BE2C (cell line): ENCODE data around the gene GATA1.

Source experiments
- DNase-seq: peaks from one replicate; pipeline ENCODE4 v3.0.0-alpha.2; 2020
- H3K27me3 ChIP-seq: fragments of 250-450 bp; sonication (Bioruptor Pico); 2 replicates; pipeline ENCODE4 v1.5.1; 2020; ENCODE audit warnings: mild to moderate bottlenecking
- H3K36me3 ChIP-seq: fragments of 250-450 bp; sonication (Bioruptor Pico); 2 replicates; pipeline ENCODE4 v1.5.1; 2020; ENCODE audit warnings: mild to moderate bottlenecking
- H3K4me1 ChIP-seq: fragments of 250-450 bp; sonication (Bioruptor Pico); 2 replicates; pipeline ENCODE4 v1.5.1; 2020
- H3K4me3 ChIP-seq: 2 replicates; pipeline ENCODE4 v1.5.1; 2011; ENCODE audit warnings: low read depth, low read length
- H3K9me3 ChIP-seq: fragments of 250-450 bp; sonication (Bioruptor Pico); 2 replicates; pipeline ENCODE4 v1.5.1; 2020
- CTCF ChIP-seq: IDR thresholded peaks from 2 replicates; pipeline ENCODE4 v1.5.1; 2012; ENCODE audit warnings: mild to moderate bottlenecking, low read depth, low read length

The GATA1 gene

GRCh38 chrX:48761674-48762471 is 24.5 kb upstream of the GATA1 start, which contains the start of gene GLOD5:
Gene GLOD5, plus strand, starts transcription at chrX:48761747. Its CDS starts 44 bp downstream, at chrX:48761791.
- Histone ChIP-seq H3K9me3 (no peaks in the 10 kb centered on the region), H3K4me3 (no peak within 1 kb of the TSS), H3K27me3 (no peaks in the 10 kb centered on the region), H3K36me3 (no peaks in the 10 kb centered on the region), H3K4me1 (no peaks in the 10 kb centered on the region)
- peak; percentile 25 for DNase-seq
- TF ChIP-seq CTCF: peak; percentile 33

DNA sequence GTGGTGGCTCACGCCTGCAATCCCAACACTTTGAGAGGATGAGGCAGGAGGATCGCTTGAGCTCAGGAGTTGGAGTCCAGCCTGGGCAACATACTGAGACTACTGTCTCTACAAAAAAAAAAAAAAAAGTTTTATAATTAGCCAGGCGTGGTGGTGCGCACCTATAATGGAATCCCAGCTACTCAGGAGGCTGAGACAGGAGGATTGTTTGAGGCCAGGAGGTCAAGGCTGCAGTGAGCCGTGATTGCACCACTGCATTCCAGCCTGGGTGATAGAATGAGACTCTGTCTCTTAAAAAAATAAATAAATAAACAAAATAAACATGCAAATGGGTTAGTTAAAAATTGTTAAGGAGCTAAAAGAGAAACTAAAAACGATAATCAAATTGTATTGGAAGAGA is 17.2 kb upstream of the GATA1 start:
- Histone ChIP-seq H3K27me3 (no peaks in the 10 kb centered on the region), H3K36me3 (no peaks in the 10 kb centered on the region)

GRCh38 chrX:48770296-48770695 is 16.1 kb upstream of the GATA1 start:
- DNase-seq: no peak
- H3K27me3 ChIP-seq: no peaks in the 10 kb centered on the region
- TF ChIP-seq CTCF: no peak
- no peaks in the 10 kb centered on the region for H3K9me3 ChIP-seq
- no peak overlapping the region for H3K4me3 ChIP-seq
- H3K4me1 ChIP-seq: no peaks in the 10 kb centered on the region
- H3K36me3 ChIP-seq: no peaks in the 10 kb centered on the region

More for the DNA sequence above, 17.2 kb upstream of the GATA1 start:
- no peak overlapping the region for H3K4me3 ChIP-seq
- DNase-seq: no peak
- H3K4me1 ChIP-seq: no peaks in the 10 kb centered on the region
- TF ChIP-seq CTCF: no peak
- H3K9me3 ChIP-seq: no peaks in the 10 kb centered on the region

DNA sequence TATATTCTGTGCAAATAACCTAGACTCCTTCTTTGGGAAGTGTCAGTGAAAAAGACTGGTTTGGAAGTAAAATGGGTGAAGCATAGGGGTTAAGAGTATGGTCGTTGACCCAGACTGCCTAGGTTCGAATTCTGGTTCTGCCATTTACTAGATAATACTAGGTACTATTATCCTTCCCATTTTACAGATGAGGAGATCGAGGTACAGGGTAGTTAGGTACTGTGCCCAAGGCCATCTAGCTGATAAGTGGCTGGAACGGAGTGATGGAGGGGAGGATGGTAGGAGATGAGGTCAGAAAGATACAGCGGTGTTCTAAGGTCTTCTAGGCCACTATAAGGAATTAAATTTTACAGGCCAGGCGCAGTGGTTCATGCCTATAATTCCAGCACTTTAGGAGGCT is 13.8 kb upstream of the GATA1 start:
- H3K4me3 ChIP-seq: no peak overlapping the region
- no peak for TF ChIP-seq CTCF
- no peak for DNase-seq
- no peaks in the 10 kb centered on the region for H3K36me3 ChIP-seq
- no peaks in the 10 kb centered on the region for H3K9me3 ChIP-seq
- no peaks in the 10 kb centered on the region for H3K27me3 ChIP-seq
- H3K4me1 ChIP-seq: no peaks in the 10 kb centered on the region

DNA sequence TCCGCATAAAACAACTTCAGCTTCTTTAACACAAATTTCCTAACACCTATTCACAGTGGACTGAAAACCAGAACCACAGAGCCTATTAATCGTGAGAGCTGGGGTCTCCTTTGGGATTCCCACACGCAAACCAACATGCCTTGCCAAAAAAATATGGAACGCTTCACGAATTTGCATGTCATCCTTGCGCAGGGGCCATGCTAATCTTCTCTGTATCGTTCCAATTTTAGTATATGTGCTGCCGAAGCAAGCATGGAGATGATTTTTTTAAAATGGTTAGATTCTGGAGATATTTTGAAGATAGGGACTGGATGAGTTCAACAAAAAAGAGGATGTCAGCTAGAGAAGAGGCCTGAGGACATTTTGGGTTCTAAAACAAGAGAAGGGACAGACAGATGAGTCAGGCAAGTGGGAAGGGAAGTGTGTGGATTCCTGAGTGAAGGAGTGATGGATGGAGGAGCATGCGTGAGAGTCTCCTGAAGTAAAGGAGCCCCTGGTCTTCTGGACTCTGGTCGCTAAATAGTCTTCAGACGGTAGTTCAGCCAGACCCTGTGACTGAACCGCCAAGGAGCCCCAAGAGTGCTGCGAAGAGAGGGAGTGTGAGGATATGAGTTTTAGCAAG is 9.5 kb upstream of the GATA1 start:
- TF ChIP-seq CTCF: no peak
- H3K36me3 ChIP-seq: no peaks in the 10 kb centered on the region
- no peak for DNase-seq
- H3K4me1 ChIP-seq: no peaks in the 10 kb centered on the region
- H3K27me3 ChIP-seq: no peaks in the 10 kb centered on the region
- no peak overlapping the region for H3K4me3 ChIP-seq
- no peaks in the 10 kb centered on the region for H3K9me3 ChIP-seq

DNA sequence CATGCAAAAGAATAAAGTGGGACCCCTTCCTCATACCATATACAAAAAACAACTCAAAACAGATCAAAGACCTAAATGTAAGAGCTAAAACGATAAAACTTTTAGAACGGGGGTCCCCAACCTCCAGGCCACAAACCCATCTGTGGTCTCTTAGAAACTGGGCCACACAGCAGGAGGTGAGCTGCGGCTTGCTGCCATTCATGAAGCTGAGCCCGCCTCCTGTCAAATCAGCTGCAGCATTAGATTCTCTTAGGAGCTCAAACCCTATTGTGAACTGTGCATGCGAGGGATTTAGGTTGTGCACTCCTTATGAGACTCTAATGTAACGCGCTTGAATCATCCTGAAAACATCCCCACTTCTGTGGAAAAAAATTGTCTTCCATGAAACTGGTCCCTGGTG is 7.0 kb upstream of the GATA1 start:
- Histone ChIP-seq H3K4me3 (no peak overlapping the region), H3K9me3 (no peaks in the 10 kb centered on the region), H3K27me3 (no peaks in the 10 kb centered on the region), H3K4me1 (no peaks in the 10 kb centered on the region), H3K36me3 (no peaks in the 10 kb centered on the region)
- DNase-seq: no peak
- no peak for TF ChIP-seq CTCF
